ENCODE results near the gene TANC2.

Gene TANC2

GRCh38 chr17:62996221-62996620 is 30.2 kb downstream of the TANC2 start:
- no peak for DNase-seq (ENCODE audit: low read depth in 1 of 2, low spot score in 1 of 2)
- in situ Hi-C loops (cut with HindIII; ENCODE audit: low pct_unique_long_range_greater_than_20kb, low sequenced_read_pairs): no loop called here
- TF ChIP-seq JUND (IDR thresholded peaks at IDR 0.05; ENCODE audit: low read depth): no peak

GRCh38 chr17:62998166-62998565 is 32.1 kb downstream of the TANC2 start:
- no peak for TF ChIP-seq JUND (IDR thresholded peaks at IDR 0.05; ENCODE audit: low read depth)
- in situ Hi-C loops (cut with HindIII; ENCODE audit: low pct_unique_long_range_greater_than_20kb, low sequenced_read_pairs): no loop called here
- DNase-seq (ENCODE audit: low read depth in 1 of 2, low spot score in 1 of 2): no peak

GRCh38 chr17:62998665-62999393 is 32.8 kb downstream of the TANC2 start:
- no peak for TF ChIP-seq JUND (IDR thresholded peaks at IDR 0.05; ENCODE audit: low read depth)
- in situ Hi-C loops (cut with HindIII; ENCODE audit: low pct_unique_long_range_greater_than_20kb, low sequenced_read_pairs): no loop called here
- no peak for DNase-seq (ENCODE audit: low read depth in 1 of 2, low spot score in 1 of 2)

GRCh38 chr17:62999736-63000135 is 33.7 kb downstream of the TANC2 start:
- in situ Hi-C loops (cut with HindIII; ENCODE audit: low pct_unique_long_range_greater_than_20kb, low sequenced_read_pairs): no loop called here
- DNase-seq (ENCODE audit: low read depth in 1 of 2, low spot score in 1 of 2): no peak
- TF ChIP-seq JUND (IDR thresholded peaks at IDR 0.05; ENCODE audit: low read depth): no peak

- in situ Hi-C loops (cut with HindIII; ENCODE audit: low pct_unique_long_range_greater_than_20kb, low sequenced_read_pairs): no loop called here
- TF ChIP-seq JUND (IDR thresholded peaks at IDR 0.05; ENCODE audit: low read depth): no peak
- DNase-seq (ENCODE audit: low read depth in 1 of 2, low spot score in 1 of 2): no peak
Measured at GRCh38 chr17:63001689-63002394, 35.8 kb downstream of the TANC2 start.

- in situ Hi-C loops (cut with HindIII; ENCODE audit: low pct_unique_long_range_greater_than_20kb, low sequenced_read_pairs): no loop called here
- DNase-seq (ENCODE audit: low read depth in 1 of 2, low spot score in 1 of 2): no peak
- TF ChIP-seq JUND (IDR thresholded peaks at IDR 0.05; ENCODE audit: low read depth): no peak
Measured at GRCh38 chr17:63002625-63003024, 36.6 kb downstream of the TANC2 start.

- no peak for DNase-seq (ENCODE audit: low read depth in 1 of 2, low spot score in 1 of 2)
- in situ Hi-C loops (cut with HindIII; ENCODE audit: low pct_unique_long_range_greater_than_20kb, low sequenced_read_pairs): no loop called here
- no peak for TF ChIP-seq JUND (IDR thresholded peaks at IDR 0.05; ENCODE audit: low read depth)
Measured at GRCh38 chr17:63015824-63016223, 49.8 kb downstream of the TANC2 start.
